ENCODE data around the gene DUSP2. TPM values are rescaled to one million over a fixed set of nuclear protein-coding genes. Genes with fewer than 3 reads are reported as not detected.
A peak's percentile ranks its signal among the peaks of the same experiment; 100 is the strongest.

Gene DUSP2
- total and polyA plus RNA-seq, 10 of the 15 experiments (the other 5 are each of a cell fraction or from before 2014, with no cell fraction given) = 9.7 to 212 (median 57.2) TPM

- TF ChIP-seq, protein P1, sequence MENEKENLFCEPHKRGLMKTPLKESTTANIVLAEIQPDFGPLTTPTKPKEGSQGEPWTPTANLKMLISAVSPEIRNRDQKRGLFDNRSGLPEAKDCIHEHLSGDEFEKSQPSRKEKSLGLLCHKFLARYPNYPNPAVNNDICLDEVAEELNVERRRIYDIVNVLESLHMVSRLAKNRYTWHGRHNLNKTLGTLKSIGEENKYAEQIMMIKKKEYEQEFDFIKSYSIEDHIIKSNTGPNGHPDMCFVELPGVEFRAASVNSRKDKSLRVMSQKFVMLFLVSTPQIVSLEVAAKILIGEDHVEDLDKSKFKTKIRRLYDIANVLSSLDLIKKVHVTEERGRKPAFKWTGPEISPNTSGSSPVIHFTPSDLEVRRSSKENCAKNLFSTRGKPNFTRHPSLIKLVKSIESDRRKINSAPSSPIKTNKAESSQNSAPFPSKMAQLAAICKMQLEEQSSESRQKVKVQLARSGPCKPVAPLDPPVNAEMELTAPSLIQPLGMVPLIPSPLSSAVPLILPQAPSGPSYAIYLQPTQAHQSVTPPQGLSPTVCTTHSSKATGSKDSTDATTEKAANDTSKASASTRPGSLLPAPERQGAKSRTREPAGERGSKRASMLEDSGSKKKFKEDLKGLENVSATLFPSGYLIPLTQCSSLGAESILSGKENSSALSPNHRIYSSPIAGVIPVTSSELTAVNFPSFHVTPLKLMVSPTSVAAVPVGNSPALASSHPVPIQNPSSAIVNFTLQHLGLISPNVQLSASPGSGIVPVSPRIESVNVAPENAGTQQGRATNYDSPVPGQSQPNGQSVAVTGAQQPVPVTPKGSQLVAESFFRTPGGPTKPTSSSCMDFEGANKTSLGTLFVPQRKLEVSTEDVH (IDR thresholded peaks at IDR 0.05; ENCODE audit: low read depth, partially characterized antibody) = no peak
- peak; percentile 94 for TF ChIP-seq CHD1 (IDR thresholded peaks at IDR 0.05; ENCODE audit: low read depth, low read length)
- TF ChIP-seq ASH2L (IDR thresholded peaks at IDR 0.05; ENCODE audit: borderline replicate concordance, low read depth) = no peak; the same call in 1 of the 2 replicates
- peak; percentile 12; the same call in 1 of the 2 replicates for TF ChIP-seq TCF12 (IDR thresholded peaks at IDR 0.05; ENCODE audit: low read depth, low read length)
- peak; percentile 43 for TF ChIP-seq HCFC1 (IDR thresholded peaks at IDR 0.05; ENCODE audit: low read length)
- TF ChIP-seq WRNIP1 (IDR thresholded peaks at IDR 0.05; ENCODE audit: borderline replicate concordance, low read depth, low read length) = 0 out of 2 replicates have a peak, but pooled peaks have one; percentile 49
- peak; percentile 81 for TF ChIP-seq SIN3A (IDR thresholded peaks at IDR 0.05; ENCODE audit: low read depth, low read length)
- peak; percentile 100 for TF ChIP-seq LARP7 (IDR thresholded peaks at IDR 0.05)
- TF ChIP-seq KLF5 (IDR thresholded peaks at IDR 0.05; ENCODE audit: partially characterized antibody) = peak; percentile 92
- no peak for TF ChIP-seq SUPT20H (IDR thresholded peaks at IDR 0.05; ENCODE audit: borderline replicate concordance, control insufficient read depth, low read depth, low read length)
- TF ChIP-seq RFX5 (IDR thresholded peaks at IDR 0.05; ENCODE audit: low read depth, low read length) = no peak; the same call in 1 of the 2 replicates
- no peak for TF ChIP-seq CTCF (IDR thresholded peaks at IDR 0.05 in 2 of 3, conservative IDR thresholded peaks at IDR 0.05 in 1 of 3; ENCODE audit: control insufficient read depth in 2 of 3, extremely low read depth in 1 of 3, insufficient read depth in 1 of 3, low read depth in 3 of 3, low read length in 3 of 3)
- no peak for TF ChIP-seq NFYB (IDR thresholded peaks at IDR 0.05; ENCODE audit: insufficient read depth, low read depth, low read length)
- TF ChIP-seq SP1 (IDR thresholded peaks at IDR 0.05; ENCODE audit: low read depth, low read length) = peak; percentile 35
- no peak for TF ChIP-seq ETV6 (conservative IDR thresholded peaks at IDR 0.05 in 1 of 2, IDR thresholded peaks at IDR 0.05 in 1 of 2; ENCODE audit: borderline replicate concordance in 1 of 2, low read depth in 1 of 2)
- TF ChIP-seq BCL11A (IDR thresholded peaks at IDR 0.05; ENCODE audit: low read depth, low read length) = no peak
- TF ChIP-seq ZNF622 (IDR thresholded peaks at IDR 0.05) = no peak; the same call in 1 of the 2 replicates
- peak; percentile 97 for TF ChIP-seq SMAD1 (IDR thresholded peaks at IDR 0.05; ENCODE audit: low read depth, partially characterized antibody)
- peak; percentile 65 for TF ChIP-seq E2F4 (IDR thresholded peaks at IDR 0.05; ENCODE audit: low read depth, low read length)
- TF ChIP-seq FOXK2 (IDR thresholded peaks at IDR 0.05) = no peak
- TF ChIP-seq CBX3 (IDR thresholded peaks at IDR 0.05; ENCODE audit: borderline replicate concordance, low read depth) = no peak
- TF ChIP-seq TAF1 (IDR thresholded peaks at IDR 0.05; ENCODE audit: borderline replicate concordance, low read depth, low read length) = peak; percentile 93
- TF ChIP-seq STAT1 (conservative IDR thresholded peaks at IDR 0.05) = 0 out of 2 replicates have a peak, but pooled peaks have one; percentile 81
- peak; percentile 79; the same call in 1 of the 2 replicates for TF ChIP-seq PAX5 (IDR thresholded peaks at IDR 0.05; ENCODE audit: borderline replicate concordance, low read depth, low read length)
- TF ChIP-seq POU2F2 (IDR thresholded peaks at IDR 0.05; ENCODE audit: borderline replicate concordance, low read depth, low read length) = peak; percentile 99
- peak; percentile 91 for TF ChIP-seq DPF2 (IDR thresholded peaks at IDR 0.05)
These were observed at the start of gene DUSP2 (continued) for GRCh38 chr2:96145036-96145847.

All from GM12878 (cell line).